CD14-positive monocyte (primary cell): ENCODE measurements around the gene NCMAP. TPM values are rescaled to one million over a fixed set of nuclear protein-coding genes. Genes with fewer than 3 reads are reported as not detected.
A peak's percentile ranks its signal among the peaks of the same experiment; 100 is the strongest.

ENCODE experiments used
- DNase-seq, 3 donors: peaks; one replicate each; pipeline ENCODE4 v3.0.0-alpha.2; 2011 to 2022
- H2AFZ ChIP-seq: 2 replicates; pipeline ENCODE4 v1.6.0; 2012; ENCODE audit warnings: mild to moderate bottlenecking, low read depth, low read length, inconsistent platforms; ENCODE audit not compliant: insufficient read depth, poor library complexity, severe bottlenecking
- H3K27ac ChIP-seq, 2 donors: 1 replicate in 1 of 2; 2 replicates in 1 of 2; pipeline ENCODE4 v1.5.1; 2012 to 2013; ENCODE audit warnings: low read length in 2 of 2, control low read depth in 1 of 2, inconsistent platforms in 1 of 2, low read depth in 1 of 2, mild to moderate bottlenecking in 1 of 2
- H3K27me3 ChIP-seq, 2 donors: one replicate each; pipeline versions ENCODE4 v1.6.0 to v1.6.1; 2011 to 2013; ENCODE audit warnings: low read length in 2 of 2; ENCODE audit not compliant: control insufficient read depth in 2 of 2, insufficient read depth in 2 of 2
- H3K36me3 ChIP-seq, 2 donors: replicated peaks in 1 of 2; 1 replicate in 1 of 2; 2 replicates in 1 of 2; pipeline versions ENCODE4 v1.5.1 to v1.6.1; 2012 to 2013; ENCODE audit warnings: low read length in 2 of 2, control low read depth in 1 of 2, inconsistent platforms in 1 of 2, mild to moderate bottlenecking in 1 of 2; ENCODE audit not compliant: insufficient read depth in 2 of 2, control insufficient read depth in 1 of 2
- H3K4me1 ChIP-seq, 2 donors: 1 replicate in 1 of 2; 2 replicates in 1 of 2; pipeline versions ENCODE4 v1.5.1 to v1.6.1; 2012 to 2013; ENCODE audit warnings: low read length in 2 of 2, control low read depth in 1 of 2, inconsistent platforms in 1 of 2, mild to moderate bottlenecking in 1 of 2, moderate library complexity in 1 of 2; ENCODE audit not compliant: insufficient read depth in 2 of 2, control insufficient read depth in 1 of 2
- H3K4me2 ChIP-seq: replicated peaks from 2 replicates; pipeline ENCODE3; 2012; ENCODE audit warnings: low read length, moderate library complexity, mild to moderate bottlenecking; ENCODE audit not compliant: poor library complexity, severe bottlenecking; ENCODE audit errors: extremely low read depth
- H3K4me3 ChIP-seq, 3 experiments: fragments of 200-600 bp in 1 of 3; sonication (generic) in 1 of 3; replicated peaks in 1 of 3; 1 replicate in 2 of 3; 2 replicates in 1 of 3; pipeline ENCODE4 v1.5.1; 2011 to 2013; ENCODE audit warnings: low read length in 3 of 3, mild to moderate bottlenecking in 3 of 3, control low read depth in 2 of 3, low read depth in 2 of 3, inconsistent platforms in 1 of 3, moderate library complexity in 1 of 3
- H3K79me2 ChIP-seq: 2 replicates; pipeline ENCODE4 v1.6.0; 2012; ENCODE audit warnings: mild to moderate bottlenecking, control low read depth, inconsistent platforms, low read length, moderate library complexity; ENCODE audit not compliant: insufficient read depth
- H3K9ac ChIP-seq: 2 replicates; pipeline ENCODE4 v1.6.0; 2017; ENCODE audit warnings: low read length, mild to moderate bottlenecking; ENCODE audit not compliant: insufficient read depth, poor library complexity, severe bottlenecking
- H3K9me3 ChIP-seq, 2 donors: replicated peaks in 1 of 2; 1 replicate in 1 of 2; 2 replicates in 1 of 2; pipeline versions ENCODE4 v1.5.1 to v1.6.1; 2012 to 2013; ENCODE audit warnings: low read length in 2 of 2, control low read depth in 1 of 2; ENCODE audit not compliant: control insufficient read depth in 1 of 2, insufficient read depth in 1 of 2
- H4K20me1 ChIP-seq: 2 replicates; pipeline ENCODE4 v1.6.0; 2012; ENCODE audit warnings: mild to moderate bottlenecking, low read length, control low read depth, moderate library complexity; ENCODE audit not compliant: insufficient read depth
- H3K27ac Mint-ChIP-seq, 7 donors: one replicate each; pipeline ENCODE4 v1.8.0; 2020; ENCODE audit warnings: mild to moderate bottlenecking in 7 of 7, mixed read lengths in 7 of 7, moderate library complexity in 6 of 7, inconsistent platforms in 2 of 7
- H3K27me3 Mint-ChIP-seq, 3 donors: one replicate each; pipeline ENCODE4 v1.8.0; 2021 to 2022; ENCODE audit warnings: low read depth in 3 of 3, mild to moderate bottlenecking in 3 of 3, mixed read lengths in 3 of 3, moderate library complexity in 3 of 3, inconsistent platforms in 1 of 3
- H3K36me3 Mint-ChIP-seq, 2 donors: one replicate each; pipeline ENCODE4 v1.8.0; 2020; ENCODE audit warnings: mixed read lengths in 2 of 2, inconsistent platforms in 1 of 2, mild to moderate bottlenecking in 1 of 2
- H3K4me1 Mint-ChIP-seq: one replicate; pipeline ENCODE4 v1.8.0; 2020; ENCODE audit warnings: mild to moderate bottlenecking, mixed read lengths
- H3K4me3 Mint-ChIP-seq, 2 donors: one replicate each; pipeline ENCODE4 v1.8.0; 2020; ENCODE audit warnings: mild to moderate bottlenecking in 2 of 2, mixed read lengths in 2 of 2, moderate library complexity in 1 of 2
- H3K9me3 Mint-ChIP-seq, 7 donors: one replicate each; pipeline ENCODE4 v1.8.0; 2020 to 2022; ENCODE audit warnings: mixed read lengths in 7 of 7, mild to moderate bottlenecking in 6 of 7, moderate library complexity in 6 of 7, inconsistent platforms in 2 of 7
- CTCF ChIP-seq: fragments of 200-600 bp; IDR thresholded peaks from one replicate; pipeline ENCODE4 v1.8.0; 2022; ENCODE audit warnings: antibody characterized with exemption, mild to moderate bottlenecking
- WGBS: methylation state at CpG from one replicate; pipeline ENCODE4 v1.1.5; 2013; ENCODE audit warnings: missing lambda C conversion rate; ENCODE audit not compliant: insufficient coverage; 5-methylcytosine and 5-hydroxymethylcytosine counted together
- intact Hi-C, 2 donors: fragments of 100-400 bp; cut with micrococcal nuclease; formaldehyde crosslinking; loops; one replicate each; pipeline versions ENCODE4 v1.15.0 to v1.15.1; 2023
- polyA plus RNA-seq, 3 donors: library from polyadenylated mRNA; depleted of rRNA in 1 of 3; unstranded in 2 of 3; stranded (reverse) in 1 of 3; fragments of 300-500 nt in 2 of 3; fragments of >200 nt in 1 of 3; fragmentation: Illumina TruSeq in 2 of 3; gene quantifications; 1 replicate in 2 of 3; 2 replicates in 1 of 3; pipeline ENCODE4 v1.2.3, GENCODE V29; 2012 to 2021

NCMAP gene
- polyA plus RNA-seq, 3 donors, result not detected

- no peak for TF ChIP-seq CTCF
- Mint-ChIP-seq H3K27me3 (peaks cover 34 to 56% (median 38%) of the 10 kb centered on the region in 3 donors), H3K4me1 (peaks cover 22% of the 10 kb centered on the region), H3K4me3 (no peak overlapping the region), H3K27ac (no peak overlapping the region), H3K36me3 (peaks cover 0 to 3% of the 10 kb centered on the region in 2 donors), H3K9me3 (peaks cover 0 to 8% (median 3%) of the 10 kb centered on the region in 7 donors)
- no peak for DNase-seq
- Histone ChIP-seq H3K36me3 (no peaks in the 10 kb centered on the region), H3K27ac (no peak overlapping the region), H3K9me3 (peaks cover 0 to 8% of the 10 kb centered on the region in 2 donors), H3K4me3 (no peak overlapping the region), H3K9ac (no peak overlapping the region), H3K79me2 (no peaks in the 10 kb centered on the region), H3K4me1 (peaks cover 6 to 23% of the 10 kb centered on the region in 2 donors), H3K27me3 (peaks cover 24 to 43% of the 10 kb centered on the region in 2 donors), H4K20me1 (no peaks in the 10 kb centered on the region), H3K4me2 (no peak overlapping the region), H2AFZ (no peak overlapping the region)
- intact Hi-C loops, result no loop called here
- 46% methylated on average over 4 of the region's 9 CpGs for WGBS
These were observed 1.8 kb downstream of the NCMAP start for GRCh38 chr1:24557711-24558131.

GRCh38 chr1:24558455-24558854 is 2.6 kb downstream of the NCMAP start:
- no peak for DNase-seq
- no CpG with 5 or more reads among the region's 7 CpGs for WGBS
- no peaks in the 10 kb centered on the region for H3K36me3 ChIP-seq
- intact Hi-C loops, result no loop called here
- H3K27me3 ChIP-seq, result peaks cover 24 to 43% of the 10 kb centered on the region in 2 donors
- no peaks in the 10 kb centered on the region for H3K79me2 ChIP-seq
- Mint-ChIP-seq H3K27ac (peak overlapping the region in 1 of 7 donors; percentile 9), H3K4me1 (peaks cover 22% of the 10 kb centered on the region), H3K27me3 (peaks cover 34 to 51% (median 36%) of the 10 kb centered on the region in 3 donors), H3K9me3 (peaks cover 0 to 8% (median 3%) of the 10 kb centered on the region in 7 donors), H3K36me3 (peaks cover 0 to 3% of the 10 kb centered on the region in 2 donors), H3K4me3 (peak overlapping the region in 1 of 2 donors; percentile 35)
- peaks cover 0 to 8% of the 10 kb centered on the region in 2 donors for H3K9me3 ChIP-seq
- no peak overlapping the region for H3K27ac ChIP-seq
- no peak overlapping the region for H3K4me2 ChIP-seq
- no peak for TF ChIP-seq CTCF
- H3K9ac ChIP-seq, result no peak overlapping the region
- H3K4me3 ChIP-seq, result no peak overlapping the region
- H4K20me1 ChIP-seq, result no peaks in the 10 kb centered on the region
- H3K4me1 ChIP-seq, result peaks cover 6 to 23% of the 10 kb centered on the region in 2 donors
- no peak overlapping the region for H2AFZ ChIP-seq
